GM23248 (cell line): ENCODE measurements around the gene ABCC3. TPM values are rescaled to one million over a fixed set of nuclear protein-coding genes. Genes with fewer than 3 reads are reported as not detected.

Experiments
- DNase-seq: peaks from one replicate; pipeline ENCODE4 v3.0.0-alpha.2; 2015
- H2AFZ ChIP-seq: fragments of 200-600 bp; sonication (generic); 2 replicates; pipeline ENCODE4 v1.6.1; 2016; ENCODE audit warnings: antibody characterized with exemption
- H3F3A ChIP-seq: fragments of 200-600 bp; sonication (generic); 2 replicates; pipeline ENCODE4 v1.6.1; 2016; ENCODE audit warnings: mild to moderate bottlenecking, antibody characterized with exemption, mixed run types; ENCODE audit not compliant: insufficient read depth
- H3K27ac ChIP-seq: fragments of 200-600 bp; sonication (generic); 2 replicates; pipeline ENCODE4 v1.5.1; 2016; ENCODE audit warnings: mild to moderate bottlenecking
- H3K27me3 ChIP-seq: fragments of 200-600 bp; sonication (generic); replicated peaks from 2 replicates; pipeline ENCODE4 v1.6.1; 2016; ENCODE audit warnings: mild to moderate bottlenecking; ENCODE audit not compliant: insufficient read depth
- H3K36me3 ChIP-seq: fragments of 200-600 bp; sonication (generic); 2 replicates; pipeline ENCODE4 v1.6.1; 2016; ENCODE audit warnings: low read depth, mild to moderate bottlenecking
- H3K4me1 ChIP-seq: fragments of 200-600 bp; sonication (generic); 2 replicates; pipeline ENCODE4 v1.6.1; 2016; ENCODE audit warnings: mild to moderate bottlenecking; ENCODE audit not compliant: insufficient read depth
- H3K4me2 ChIP-seq: fragments of 200-600 bp; sonication (generic); one replicate; pipeline ENCODE4 v1.6.1; 2016; ENCODE audit warnings: mild to moderate bottlenecking; ENCODE audit not compliant: unreplicated experiment
- H3K4me3 ChIP-seq: fragments of 200-600 bp; sonication (generic); 2 replicates; pipeline ENCODE4 v1.5.1; 2016; ENCODE audit warnings: mild to moderate bottlenecking
- H3K79me2 ChIP-seq: fragments of 200-600 bp; sonication (generic); 2 replicates; pipeline ENCODE4 v1.6.1; 2016; ENCODE audit warnings: mild to moderate bottlenecking; ENCODE audit not compliant: insufficient read depth
- H3K9ac ChIP-seq: fragments of 200-600 bp; sonication (generic); 2 replicates; pipeline ENCODE4 v1.6.1; 2016; ENCODE audit warnings: mild to moderate bottlenecking
- H3K9me2 ChIP-seq: fragments of 200-600 bp; sonication (generic); 2 replicates; pipeline ENCODE4 v1.6.1; 2016; ENCODE audit warnings: mixed run types, mild to moderate bottlenecking, moderate library complexity; ENCODE audit not compliant: insufficient read depth
- H3K9me3 ChIP-seq: fragments of 200-600 bp; sonication (generic); one replicate; pipeline ENCODE4 v1.6.1; 2017; ENCODE audit warnings: low read depth
- H4K20me1 ChIP-seq: fragments of 200-600 bp; sonication (generic); 2 replicates; pipeline ENCODE4 v1.6.0; 2016; ENCODE audit not compliant: insufficient read depth
- EZH2 ChIP-seq: fragments of 200-600 bp; sonication (generic); IDR thresholded peaks from 2 replicates; pipeline ENCODE4 v1.6.1; 2018; ENCODE audit warnings: antibody characterized with exemption, mild to moderate bottlenecking; ENCODE audit not compliant: insufficient read depth, poor library complexity, severe bottlenecking
- EZH2phosphoT487 ChIP-seq: fragments of 200-600 bp; sonication (generic); IDR thresholded peaks from 2 replicates; pipeline ENCODE4 v1.6.1; 2018; ENCODE audit warnings: antibody characterized with exemption, moderate library complexity, mild to moderate bottlenecking, low read depth; ENCODE audit not compliant: insufficient read depth
- WGBS, 2 experiments: methylation state at CpG; one replicate each; pipeline ENCODE4 v1.1.6; 2015 to 2017; ENCODE audit warnings: low lambda C conversion rate in 2 of 2, low coverage in 1 of 2; ENCODE audit errors: missing lambda C conversion rate in 2 of 2; 5-methylcytosine and 5-hydroxymethylcytosine counted together
- in situ Hi-C: fragments of 300-500 bp; cut with MboI; formaldehyde crosslinking; loops from 2 replicates; pipeline ENCODE4 v1.15.0; 2020
- polyA plus RNA-seq: library from polyadenylated mRNA; unstranded; fragments of >200 nt; fragmentation: Nextera tagmentation; extraction: Ambion mirVana; gene quantifications from 2 replicates; pipeline ENCODE4 v1.2.1, GENCODE V29; 2016
- total RNA-seq: library from RNA; depleted of rRNA; stranded (reverse); fragments of >200 nt; shearing (Covaris generic); gene quantifications from 2 replicates; pipeline ENCODE4 v1.2.3, GENCODE V29; 2014

The ABCC3 gene
- total and polyA plus RNA-seq, 2 experiments from 2014 or later, result 32.0 to 38.5 TPM

DNA sequence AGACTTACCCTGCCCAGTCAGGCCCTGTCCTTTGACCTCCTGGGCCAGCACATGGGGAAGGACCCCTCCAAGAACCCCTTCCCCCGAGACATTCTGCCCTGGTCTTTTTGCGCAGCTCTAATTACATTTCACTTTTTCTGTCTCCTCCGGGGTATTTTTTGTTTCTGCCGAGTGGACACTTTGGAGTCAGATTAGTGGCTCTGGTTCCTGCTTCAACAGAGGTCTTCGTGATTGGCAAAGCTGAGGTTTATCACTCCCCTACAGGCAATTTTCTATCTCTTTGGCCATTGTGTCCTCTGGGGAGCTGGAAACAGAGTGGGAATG lies 49.6 kb downstream of the ABCC3 start:
- Histone ChIP-seq H3K79me2 (no peaks in the 10 kb centered on the region), H3K4me2 (no peak overlapping the region), H3K27ac (no peak overlapping the region), H3K36me3 (no peaks in the 10 kb centered on the region), H3F3A (peaks cover 24% of the 10 kb centered on the region), H3K4me3 (no peak overlapping the region), H2AFZ (no peak overlapping the region), H3K9me2 (no peaks in the 10 kb centered on the region), H3K27me3 (no peaks in the 10 kb centered on the region), H3K4me1 (peaks cover 29% of the 10 kb centered on the region), H4K20me1 (no peaks in the 10 kb centered on the region), H3K9ac (no peak overlapping the region), H3K9me3 (no peaks in the 10 kb centered on the region)
- 93% methylated on average over 5 of the region's 5 CpGs for WGBS, 2 experiments
- in situ Hi-C loops, result no loop called here
- no peak for DNase-seq
- TF ChIP-seq EZH2, result no peak
- TF ChIP-seq EZH2phosphoT487, result no peak

DNA sequence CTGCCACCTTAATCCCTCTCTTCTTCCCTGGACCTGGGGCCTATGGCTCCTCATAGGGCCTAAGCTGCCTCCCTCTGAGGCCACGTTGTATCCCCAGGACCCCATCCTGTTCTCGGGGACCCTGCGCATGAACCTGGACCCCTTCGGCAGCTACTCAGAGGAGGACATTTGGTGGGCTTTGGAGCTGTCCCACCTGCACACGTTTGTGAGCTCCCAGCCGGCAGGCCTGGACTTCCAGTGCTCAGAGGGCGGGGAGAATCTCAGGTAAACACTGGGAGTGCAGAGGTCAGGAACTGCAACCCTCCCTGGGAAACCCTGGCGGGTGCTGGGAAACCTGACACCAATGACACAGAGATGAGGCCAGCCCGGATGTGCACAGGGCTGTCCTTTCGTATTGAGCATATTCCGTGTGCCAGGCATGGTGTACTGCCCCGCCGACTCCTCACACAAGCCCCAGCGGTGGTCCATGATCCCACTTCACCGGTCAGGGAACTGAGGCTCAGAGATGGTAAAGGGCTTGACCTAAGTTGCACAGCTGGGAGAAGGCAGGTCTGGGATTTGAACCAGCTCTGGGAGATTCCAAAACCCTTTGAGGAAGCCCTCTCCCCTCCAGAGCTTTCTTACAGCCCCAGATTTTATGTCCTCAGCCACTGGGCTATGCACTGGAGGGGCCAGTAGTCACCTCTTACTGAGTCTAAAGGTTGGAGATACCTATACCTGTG lies 50.1 kb downstream of the ABCC3 start:
- TF ChIP-seq EZH2, result no peak
- no peak for TF ChIP-seq EZH2phosphoT487
- Histone ChIP-seq H3K9ac (no peak overlapping the region), H3K27me3 (no peaks in the 10 kb centered on the region), H3K36me3 (no peaks in the 10 kb centered on the region), H3K4me3 (no peak overlapping the region), H2AFZ (no peak overlapping the region), H3K9me3 (no peaks in the 10 kb centered on the region), H3K79me2 (no peaks in the 10 kb centered on the region), H3K4me1 (peaks cover 34% of the 10 kb centered on the region), H3K27ac (no peak overlapping the region), H3K9me2 (no peaks in the 10 kb centered on the region), H3F3A (peaks cover 24% of the 10 kb centered on the region), H3K4me2 (no peak overlapping the region), H4K20me1 (no peaks in the 10 kb centered on the region)
- DNase-seq, result no peak
- in situ Hi-C loops, result no loop called here
- WGBS, 2 experiments, result 77% methylated on average over 13 to 15 of the region's 15 CpGs

- peaks cover 37% of the 10 kb centered on the region for H3K4me1 ChIP-seq
Measured at GRCh38 chr17:50685334-50685665, 50.6 kb downstream of the ABCC3 start.

DNA sequence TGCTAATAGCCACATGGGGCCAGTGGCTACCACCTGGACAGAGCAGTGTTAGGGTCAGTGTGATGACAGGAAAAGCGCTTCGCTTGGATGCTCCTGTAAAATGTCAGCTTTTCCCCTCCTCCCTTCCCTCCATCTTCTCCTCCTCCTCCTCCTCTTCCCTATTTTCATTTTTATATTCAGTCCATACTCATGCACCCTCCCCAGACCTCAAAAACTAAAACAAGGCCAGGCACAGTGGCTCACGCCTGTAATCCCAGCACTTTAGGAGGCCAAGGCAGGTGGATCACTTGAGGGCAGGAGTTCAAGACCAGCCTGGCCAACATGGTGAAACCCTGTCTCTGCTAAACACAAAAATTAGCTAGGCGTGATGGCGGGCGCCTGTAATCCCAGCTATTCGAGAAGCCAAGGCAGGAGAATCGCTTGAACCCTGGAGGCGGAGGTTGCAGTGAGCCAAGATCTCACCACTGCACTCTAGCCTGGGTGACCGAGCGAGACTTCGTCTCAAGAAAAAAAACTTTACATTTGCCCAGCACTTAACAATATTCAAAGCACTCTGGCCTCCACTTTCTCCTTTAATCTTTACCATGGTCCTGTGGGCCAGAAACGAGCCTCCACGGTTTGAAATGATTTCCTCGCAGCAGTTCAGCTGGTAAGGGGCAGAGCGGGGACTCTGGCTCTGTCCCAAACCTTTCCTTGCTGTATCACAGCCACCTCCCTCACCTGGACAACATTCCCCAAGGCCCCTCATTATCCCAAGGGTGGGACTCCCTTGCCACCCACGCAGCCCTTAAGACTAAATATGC lies 51.2 kb downstream of the ABCC3 start:
- Histone ChIP-seq H3K79me2 (no peaks in the 10 kb centered on the region), H3F3A (peaks cover 28% of the 10 kb centered on the region), H3K27me3 (no peaks in the 10 kb centered on the region), H3K4me3 (peak overlapping the region; percentile 25; the same call in 1 of the 2 replicates), H3K9me3 (no peaks in the 10 kb centered on the region), H3K27ac (peak overlapping the region; percentile 50; the same call in 1 of the 2 replicates), H3K9ac (no peak overlapping the region), H2AFZ (peak overlapping the region; percentile 36; the same call in 1 of the 2 replicates), H3K36me3 (no peaks in the 10 kb centered on the region), H3K4me1 (peaks cover 35% of the 10 kb centered on the region), H3K9me2 (no peaks in the 10 kb centered on the region), H3K4me2 (peak overlapping the region; percentile 43), H4K20me1 (no peaks in the 10 kb centered on the region)
- TF ChIP-seq EZH2, result no peak
- no peak for TF ChIP-seq EZH2phosphoT487
- 72 to 74% methylated on average over 17 of the region's 17 CpGs for WGBS, 2 experiments
- no peak for DNase-seq
- in situ Hi-C loops, result no loop called here

More at GRCh38 chr17:50685334-50685665, 50.6 kb downstream of the ABCC3 start:
- WGBS, 2 experiments, result 92 to 98% methylated on average over 1 of the region's 1 CpG
- H3K9me2 ChIP-seq, result no peaks in the 10 kb centered on the region
- no peak overlapping the region for H3K9ac ChIP-seq
- no peaks in the 10 kb centered on the region for H3K79me2 ChIP-seq
- no peak for DNase-seq
- no peak overlapping the region for H2AFZ ChIP-seq
- H3F3A ChIP-seq, result peaks cover 24% of the 10 kb centered on the region
- H3K4me3 ChIP-seq, result no peak overlapping the region
- in situ Hi-C loops, result no loop called here
- H3K27me3 ChIP-seq, result no peaks in the 10 kb centered on the region
- H3K9me3 ChIP-seq, result no peaks in the 10 kb centered on the region
- H3K36me3 ChIP-seq, result no peaks in the 10 kb centered on the region
- TF ChIP-seq EZH2phosphoT487, result no peak
- no peak for TF ChIP-seq EZH2
- H4K20me1 ChIP-seq, result no peaks in the 10 kb centered on the region
- H3K27ac ChIP-seq, result no peak overlapping the region
- H3K4me2 ChIP-seq, result no peak overlapping the region
